Right lobe of liver (tissue), 4 donors: ENCODE data around the gene HDAC4.

ENCODE experiments used
- CTCF ChIP-seq, 4 donors: fragments of 200-600 bp in 3 of 4; fragments of 450-650 bp in 1 of 4; IDR thresholded peaks; one replicate each; pipeline versions ENCODE4 v1.5.1 to v1.8.0; 2016 to 2022; ENCODE audit warnings: antibody characterized with exemption in 4 of 4, mild to moderate bottlenecking in 2 of 4
- POLR2A ChIP-seq: fragments of 450-650 bp; IDR thresholded peaks from one replicate; pipeline ENCODE4 v1.6.1; 2017; ENCODE audit warnings: antibody characterized with exemption, mild to moderate bottlenecking
- donor health status: DM: no; HTN: no; CAD: no.
- donor health status: DM: no; HTN: no; CAD: no.
- donor health status: DM: no; HTN: yes; CAD: no.

DNA sequence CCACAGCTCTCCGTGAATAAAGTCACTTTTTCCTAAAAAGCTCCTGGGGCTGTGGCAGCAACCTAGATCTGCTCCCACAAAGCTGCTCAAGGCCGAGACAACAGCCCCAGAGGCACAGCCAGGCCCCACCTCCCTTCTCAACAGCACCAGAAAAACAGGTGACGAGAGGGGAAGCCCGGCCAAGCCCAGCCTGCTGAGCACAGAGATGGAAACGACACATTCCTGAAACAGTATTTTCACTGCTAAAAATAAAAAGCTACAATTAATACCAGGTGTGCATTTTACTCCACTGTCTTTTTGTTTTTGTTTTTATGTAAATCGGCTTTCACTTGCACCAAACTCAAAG, 199.3 kb downstream of the HDAC4 start:
- TF ChIP-seq POLR2A (no peak), CTCF (IDR thresholded peaks at IDR 0.05) (no peak)
